Chondrocyte (in vitro differentiated cells): ENCODE data around the gene TMEM260. TPM values are rescaled to one million over a fixed set of nuclear protein-coding genes. Genes with fewer than 3 reads are reported as not detected.
"Not testable (repeated sequence)": the region's sequence is repeated elsewhere in the genome, so short reads cannot be mapped to it uniquely, and the experiment has no call there.

Experiments used
- DNase-seq: peaks from one replicate; pipeline ENCODE4 v3.0.0; 2021; ENCODE audit warnings: mixed read lengths, low spot score
- H3K27ac Mint-ChIP-seq: one replicate; pipeline ENCODE4 v1.8.0; 2021; ENCODE audit warnings: mild to moderate bottlenecking, moderate library complexity, mixed read lengths; ENCODE audit not compliant: unreplicated experiment
- H3K27me3 Mint-ChIP-seq: 2 replicates; pipeline ENCODE4 v1.8.0; 2021; ENCODE audit warnings: low read depth, mixed read lengths
- H3K36me3 Mint-ChIP-seq: 2 replicates; pipeline ENCODE4 v1.8.0; 2021; ENCODE audit warnings: low read depth, mixed read lengths
- H3K4me1 Mint-ChIP-seq: 2 replicates; pipeline ENCODE4 v1.8.0; 2021; ENCODE audit warnings: low read depth, mild to moderate bottlenecking, mixed read lengths
- H3K4me3 Mint-ChIP-seq: one replicate; pipeline ENCODE4 v1.8.0; 2021; ENCODE audit warnings: mild to moderate bottlenecking, moderate library complexity, mixed read lengths; ENCODE audit not compliant: unreplicated experiment
- H3K9me3 Mint-ChIP-seq: 2 replicates; pipeline ENCODE4 v1.8.0; 2021; ENCODE audit warnings: low read depth, mixed read lengths
- CTCF ChIP-seq: fragments of 200-600 bp; sonication (generic); IDR thresholded peaks from 2 replicates; pipeline ENCODE4 v1.5.0; 2021; ENCODE audit warnings: antibody characterized with exemption, mild to moderate bottlenecking, moderate library complexity
- total RNA-seq: library from RNA; stranded (reverse); gene quantifications from 3 replicates; pipeline ENCODE4 v1.2.1, GENCODE V29; 2021

TMEM260 gene
- total RNA-seq, 1 donor from 2014 or later: 17.1 TPM

GRCh38 chr14:56664811-56665421 lies 85.3 kb downstream of the TMEM260 start:
- TF ChIP-seq CTCF: no peak
- no peak overlapping the region for H3K27ac Mint-ChIP-seq
- DNase-seq: no peak
- no peak overlapping the region for H3K4me3 Mint-ChIP-seq
- peaks cover 10% of the 10 kb centered on the region for H3K9me3 Mint-ChIP-seq
- H3K27me3 Mint-ChIP-seq: no peaks in the 10 kb centered on the region
- H3K4me1 Mint-ChIP-seq: peaks cover 9% of the 10 kb centered on the region
- H3K36me3 Mint-ChIP-seq: peaks cover 7% of the 10 kb centered on the region

GRCh38 chr14:56666294-56666693 lies 86.7 kb downstream of the TMEM260 start:
- no peak for DNase-seq
- no peak for TF ChIP-seq CTCF
- H3K36me3 Mint-ChIP-seq: peaks cover 7% of the 10 kb centered on the region
- no peak overlapping the region for H3K27ac Mint-ChIP-seq
- H3K4me3 Mint-ChIP-seq: no peak overlapping the region
- peaks cover 9% of the 10 kb centered on the region for H3K4me1 Mint-ChIP-seq
- no peaks in the 10 kb centered on the region for H3K27me3 Mint-ChIP-seq
- H3K9me3 Mint-ChIP-seq: peaks cover 10% of the 10 kb centered on the region

- no peak for DNase-seq
- TF ChIP-seq CTCF: no peak
- Mint-ChIP-seq H3K4me3 (no peak overlapping the region), H3K27ac (no peak overlapping the region), H3K9me3 (peaks cover 10% of the 10 kb centered on the region), H3K27me3 (no peaks in the 10 kb centered on the region), H3K4me1 (peaks cover 9% of the 10 kb centered on the region), H3K36me3 (peaks cover 7% of the 10 kb centered on the region)
These were observed 87.1 kb downstream of the TMEM260 start for GRCh38 chr14:56666716-56667115.

GRCh38 chr14:56667290-56667689 lies 87.7 kb downstream of the TMEM260 start:
- not testable (repeated sequence) for H3K27ac Mint-ChIP-seq, H3K4me3 Mint-ChIP-seq, H3K36me3 Mint-ChIP-seq, DNase-seq, H3K27me3 Mint-ChIP-seq, H3K4me1 Mint-ChIP-seq
- peaks cover 10% of the 10 kb centered on the region for H3K9me3 Mint-ChIP-seq

GRCh38 chr14:56676042-56676441 lies 96.4 kb downstream of the TMEM260 start:
- Mint-ChIP-seq H3K27ac (no peak overlapping the region), H3K4me3 (no peak overlapping the region), H3K27me3 (peaks cover 1% of the 10 kb centered on the region), H3K36me3 (no peaks in the 10 kb centered on the region), H3K9me3 (peaks cover 10% of the 10 kb centered on the region), H3K4me1 (no peaks in the 10 kb centered on the region)
- no peak for TF ChIP-seq CTCF
- DNase-seq: no peak

- H3K9me3 Mint-ChIP-seq: peaks cover 11% of the 10 kb centered on the region
- no peaks in the 10 kb centered on the region for H3K36me3 Mint-ChIP-seq
- H3K27me3 Mint-ChIP-seq: peaks cover 1% of the 10 kb centered on the region
- DNase-seq: no peak
- no peaks in the 10 kb centered on the region for H3K4me1 Mint-ChIP-seq
- no peak for TF ChIP-seq CTCF
- no peak overlapping the region for H3K27ac Mint-ChIP-seq
- H3K4me3 Mint-ChIP-seq: no peak overlapping the region
These were observed 99.2 kb downstream of the TMEM260 start for GRCh38 chr14:56678838-56679237.
